DLD1 (cell line): ENCODE data around the gene GSTT2.
"Not testable (repeated sequence)": the region's sequence is repeated elsewhere in the genome, so short reads cannot be mapped to it uniquely, and the experiment has no call there.

ENCODE experiments used
- in situ Hi-C: cut with HindIII; loops from 2 replicates; pipeline ENCODE4 v1.10.0; 2017; ENCODE audit warnings: low sequenced_read_pairs

The GSTT2 gene

GRCh38 chr22:23979557-23980240 lies at the start of gene GSTT2:
Gene GSTT2, plus strand, starts transcription at chr22:23980134.
- in situ Hi-C loops, result not testable (repeated sequence)

GRCh38 chr22:23938328-23939016 lies 41.5 kb upstream of the GSTT2 start:
- in situ Hi-C loops, result no loop called here

GRCh38 chr22:23939017-23939357 lies 40.9 kb upstream of the GSTT2 start:
- in situ Hi-C loops, result no loop called here

- in situ Hi-C loops, result not testable (repeated sequence)
Observed at GRCh38 chr22:23940166-23940565, 39.8 kb upstream of the GSTT2 start.

GRCh38 chr22:23947391-23947790 lies 32.5 kb upstream of the GSTT2 start:
- in situ Hi-C loops, result not testable (repeated sequence)

- in situ Hi-C loops, result not testable (repeated sequence)
Observed at GRCh38 chr22:23949764-23950163, 30.2 kb upstream of the GSTT2 start.

- in situ Hi-C loops, result not testable (repeated sequence)
Observed at GRCh38 chr22:23951383-23951782, 28.6 kb upstream of the GSTT2 start.

GRCh38 chr22:23952794-23953405 lies 27.0 kb upstream of the GSTT2 start:
- in situ Hi-C loops, result not testable (repeated sequence)

- in situ Hi-C loops, result not testable (repeated sequence)
Observed at GRCh38 chr22:23953485-23953884, 26.4 kb upstream of the GSTT2 start.

GRCh38 chr22:23954193-23954990 lies 25.5 kb upstream of the GSTT2 start:
- in situ Hi-C loops, result not testable (repeated sequence)

- in situ Hi-C loops, result not testable (repeated sequence)
Observed at GRCh38 chr22:23954991-23955305, 25.0 kb upstream of the GSTT2 start.

- in situ Hi-C loops, result not testable (repeated sequence)
Observed at GRCh38 chr22:23955886-23956285, 24.0 kb upstream of the GSTT2 start.

- in situ Hi-C loops, result not testable (repeated sequence)
Observed at GRCh38 chr22:23956301-23956900, 23.5 kb upstream of the GSTT2 start.

- in situ Hi-C loops, result not testable (repeated sequence)
Observed at GRCh38 chr22:23961084-23961771, 18.7 kb upstream of the GSTT2 start, which contains the start of gene GSTT2B. Gene GSTT2B, minus strand, starts transcription at chr22:23961195. Its CDS starts 64 bp downstream, at chr22:23961131.

- in situ Hi-C loops, result not testable (repeated sequence)
Observed at GRCh38 chr22:23966094-23966493, 13.8 kb upstream of the GSTT2 start.

- in situ Hi-C loops, result not testable (repeated sequence)
Observed at GRCh38 chr22:23966568-23966967, 13.4 kb upstream of the GSTT2 start, which contains the start of gene DDTL. Gene DDTL, plus strand, starts transcription at chr22:23966888. Its CDS starts 27 bp downstream, at chr22:23966915.

GRCh38 chr22:23969071-23969470 lies 10.9 kb upstream of the GSTT2 start:
- in situ Hi-C loops, result no loop called here

GRCh38 chr22:23970201-23970641 lies 9.7 kb upstream of the GSTT2 start:
- in situ Hi-C loops, result no loop called here

GRCh38 chr22:23970816-23971486 lies 9.0 kb upstream of the GSTT2 start:
- in situ Hi-C loops, result no loop called here

- in situ Hi-C loops, result not testable (repeated sequence)
Observed at GRCh38 chr22:23971927-23972326, 8.0 kb upstream of the GSTT2 start.
